ENCODE measurements around the gene MS4A8.

The MS4A8 gene

GRCh38 chr11:60744114-60744513 lies 44.7 kb downstream of the MS4A8 start:
- DNase-seq (ENCODE audit: low spot score) = no peak
- TF ChIP-seq CTCF (IDR thresholded peaks at IDR 0.05; ENCODE audit: extremely low read depth, missing control alignments) = no peak

GRCh38 chr11:60747359-60747873 lies 48.0 kb downstream of the MS4A8 start:
- DNase-seq (ENCODE audit: low spot score) = no peak
- no peak for TF ChIP-seq CTCF (IDR thresholded peaks at IDR 0.05; ENCODE audit: extremely low read depth, missing control alignments)

GRCh38 chr11:60748225-60748624 lies 48.8 kb downstream of the MS4A8 start:
- no peak for TF ChIP-seq CTCF (IDR thresholded peaks at IDR 0.05; ENCODE audit: extremely low read depth, missing control alignments)

GRCh38 chr11:60748821-60749220 lies 49.4 kb downstream of the MS4A8 start:
- TF ChIP-seq CTCF (IDR thresholded peaks at IDR 0.05; ENCODE audit: extremely low read depth, missing control alignments) = no peak

More at GRCh38 chr11:60748225-60748624, 48.8 kb downstream of the MS4A8 start:
- DNase-seq (ENCODE audit: low spot score) = no peak

GRCh38 chr11:60750911-60751310 lies 51.5 kb downstream of the MS4A8 start:
- TF ChIP-seq CTCF (IDR thresholded peaks at IDR 0.05; ENCODE audit: extremely low read depth, missing control alignments) = no peak
- DNase-seq (ENCODE audit: low spot score) = no peak

More at GRCh38 chr11:60748821-60749220, 49.4 kb downstream of the MS4A8 start:
- DNase-seq (ENCODE audit: low spot score) = no peak

GRCh38 chr11:60753309-60753708 lies 53.9 kb downstream of the MS4A8 start:
- no peak for DNase-seq (ENCODE audit: low spot score)
- TF ChIP-seq CTCF (IDR thresholded peaks at IDR 0.05; ENCODE audit: extremely low read depth, missing control alignments) = no peak

- DNase-seq (ENCODE audit: low spot score) = no peak
- no peak for TF ChIP-seq CTCF (IDR thresholded peaks at IDR 0.05; ENCODE audit: extremely low read depth, missing control alignments)
These were observed 55.5 kb downstream of the MS4A8 start for GRCh38 chr11:60754887-60755286.

All from GM20000 (cell line).